HUDEP-2 (cell line): ENCODE measurements around the gene NPM1.

Source experiments
- DNase-seq, 76 experiments: peaks; one replicate each; lab custom pipeline; 2025; ENCODE audit not compliant: unreplicated experiment in 76 of 76; lab: John Stamatoyannopoulos, UW

The NPM1 gene

DNA sequence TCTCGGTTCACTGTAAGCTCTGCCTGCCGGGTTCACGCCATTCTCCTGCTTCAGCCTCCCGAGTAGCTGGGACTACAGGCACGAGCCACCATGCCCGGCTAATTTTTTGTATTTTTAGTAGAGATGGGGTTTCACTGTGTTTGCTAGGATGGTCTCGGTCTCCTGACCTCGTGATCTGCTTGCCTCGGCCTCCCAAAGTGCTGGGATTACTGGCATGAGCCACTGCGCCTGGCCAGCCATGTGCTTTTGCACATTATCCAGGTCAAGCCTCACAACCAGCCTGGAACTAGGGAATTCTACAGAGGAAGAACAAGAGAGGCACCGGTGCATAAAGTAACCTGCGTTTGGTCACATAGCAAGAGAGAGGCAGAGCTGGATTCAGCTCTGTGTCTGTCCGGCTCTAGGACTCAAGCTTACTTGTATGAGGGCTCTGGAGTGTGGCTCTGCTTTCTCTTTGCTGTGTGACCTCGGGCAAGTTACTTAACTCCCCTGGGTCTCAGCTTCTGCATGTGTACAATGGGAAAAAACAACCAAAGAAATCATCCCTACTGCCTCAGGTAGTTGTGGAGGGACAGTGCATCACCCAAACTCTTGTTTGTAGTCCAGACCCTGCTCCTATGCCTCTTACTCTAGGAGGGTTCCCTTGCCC lies 38.1 kb downstream of the NPM1 start:
- DNase-seq = no peak

DNA sequence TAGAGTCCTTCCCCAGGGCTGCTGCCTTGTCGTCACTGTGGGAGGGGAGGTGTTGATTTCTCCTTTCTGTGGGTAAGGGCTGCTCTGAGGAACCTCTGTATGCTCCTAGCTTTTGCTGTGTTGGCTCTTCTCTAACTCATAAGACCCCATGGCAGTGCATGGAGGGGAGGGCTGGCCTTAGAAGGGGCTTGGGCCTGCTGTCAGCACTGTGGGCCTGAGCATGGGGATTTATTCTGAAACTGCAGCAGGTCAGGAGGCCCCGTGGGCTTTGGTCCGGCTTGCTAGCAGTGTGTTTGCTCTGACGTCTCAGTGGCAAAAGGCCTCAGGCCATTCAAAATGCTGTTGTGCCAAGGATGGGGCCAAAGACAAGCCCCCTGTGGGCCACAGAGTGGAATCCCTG lies 38.6 kb downstream of the NPM1 start:
- no peak for DNase-seq

DNA sequence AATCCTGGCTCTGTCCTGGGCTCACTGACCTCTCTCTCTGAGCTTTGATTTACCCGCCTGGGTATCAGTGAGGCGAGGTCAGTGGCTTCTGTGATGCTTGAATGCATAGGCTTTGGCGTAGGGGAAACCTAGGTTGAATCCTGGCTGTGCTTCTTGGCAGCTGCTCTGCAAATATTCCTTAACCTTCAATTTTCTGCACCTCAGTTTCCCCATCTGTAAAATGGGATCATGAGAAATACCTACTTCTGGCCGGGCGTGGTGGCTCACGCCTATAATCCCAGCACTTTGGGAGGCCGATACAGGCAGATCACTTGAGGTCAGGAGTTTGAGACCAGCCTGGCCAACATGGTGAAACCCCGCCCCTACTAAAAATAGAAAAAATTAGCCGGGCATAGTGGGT lies 39.0 kb downstream of the NPM1 start:
- no peak for DNase-seq

DNA sequence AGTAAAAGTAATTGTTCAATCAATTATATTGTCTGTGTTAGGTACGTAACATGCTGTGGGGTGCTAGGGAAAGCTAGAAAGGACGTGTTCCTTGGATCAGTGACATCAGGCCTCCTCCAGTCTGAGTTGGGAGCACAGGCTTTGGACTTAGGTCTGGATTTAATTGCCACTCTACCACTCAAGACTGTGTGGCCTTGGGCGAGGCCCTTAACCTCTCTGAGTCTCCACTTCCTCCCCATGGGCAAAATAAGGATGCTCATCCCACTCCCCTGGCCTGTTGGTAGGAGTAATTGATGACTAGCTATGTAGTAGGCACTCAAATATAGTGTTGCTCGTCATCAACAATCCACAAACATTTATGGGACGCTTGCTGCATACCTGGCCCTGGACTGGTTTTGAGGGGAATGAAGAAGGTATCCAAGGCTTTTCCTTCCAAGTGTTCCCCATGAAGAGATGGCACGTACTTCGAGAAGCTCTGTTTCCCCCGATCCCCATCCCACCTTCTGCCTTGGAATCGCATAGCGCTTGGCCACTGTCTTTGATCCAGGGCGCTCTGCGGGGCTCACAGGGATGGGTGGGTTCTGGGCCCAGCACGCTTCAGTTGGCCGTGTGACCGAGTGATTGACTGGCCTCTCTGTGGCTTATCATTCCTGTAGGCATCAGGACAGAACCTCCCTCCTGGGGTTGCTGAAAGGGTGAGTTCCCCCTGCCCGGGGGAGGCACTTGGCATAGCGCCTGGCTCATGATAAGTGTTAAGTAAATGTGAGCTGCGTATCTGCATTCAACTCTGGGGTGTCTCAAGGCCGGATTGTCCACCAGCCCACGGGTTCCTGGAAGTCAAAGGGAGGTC lies 39.9 kb downstream of the NPM1 start:
- peak in 56 of 76 experiments; percentile 6 to 84 (median 38) for DNase-seq

DNA sequence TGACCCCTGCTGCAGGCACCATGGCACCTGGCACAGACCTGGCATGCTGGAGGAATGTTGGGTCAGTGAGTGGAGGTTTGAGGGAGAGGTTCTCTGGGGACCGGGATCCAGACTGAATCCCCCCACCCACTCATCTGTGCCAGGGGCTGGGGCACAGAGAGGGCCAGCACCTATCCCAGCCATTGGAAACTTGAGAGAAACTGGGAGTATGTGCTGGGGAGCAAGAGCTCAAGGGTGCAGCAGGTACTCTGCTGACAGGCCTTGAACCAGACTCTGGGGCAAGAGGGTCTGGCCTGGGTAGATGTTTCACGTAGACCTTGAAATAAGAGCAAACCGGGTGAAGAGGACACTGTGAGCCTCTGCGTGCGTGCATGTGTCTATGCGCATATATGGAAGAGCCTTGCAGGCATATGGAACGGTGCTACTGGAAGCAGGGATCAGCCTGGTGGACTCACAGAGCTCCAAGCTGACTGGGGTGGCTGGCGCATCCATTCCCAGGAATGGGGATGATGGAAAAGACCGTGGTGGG lies 40.6 kb downstream of the NPM1 start:
- DNase-seq = no peak

DNA sequence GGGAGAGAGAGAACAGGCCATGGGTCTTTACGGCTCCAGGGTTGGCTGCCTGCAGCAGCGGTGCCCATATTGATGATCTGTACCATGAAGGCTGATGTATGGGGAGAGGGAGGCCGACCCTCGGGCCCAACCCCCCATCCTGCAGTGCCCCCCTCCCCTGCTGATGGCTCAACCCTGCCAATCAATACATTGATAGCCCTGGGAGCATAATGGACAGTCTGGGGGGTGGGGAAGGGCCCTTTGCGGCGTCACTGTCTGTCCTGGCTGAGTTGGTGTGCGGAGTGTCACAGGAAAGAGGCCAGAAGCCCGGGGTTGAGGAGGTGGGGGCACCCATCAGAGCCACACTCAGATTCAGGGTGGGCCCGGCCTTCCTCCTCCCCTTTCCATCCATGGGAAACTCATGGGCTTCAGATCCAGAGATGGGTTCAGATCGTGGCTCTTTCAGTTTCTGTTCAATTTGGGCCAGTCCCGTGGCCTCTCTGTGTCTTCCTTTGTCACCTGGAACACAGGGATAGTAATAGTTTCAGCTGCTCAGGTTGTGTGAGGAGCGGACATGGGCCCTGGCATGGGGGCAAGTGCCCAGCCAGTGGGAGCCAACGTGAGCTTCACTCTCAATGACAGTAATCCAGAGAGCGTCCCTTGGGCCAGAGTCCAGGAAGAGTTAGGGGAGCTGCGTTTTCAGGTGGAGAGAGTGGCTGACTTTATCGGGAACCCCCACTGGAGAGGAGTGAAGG lies 41.3 kb downstream of the NPM1 start:
- no peak for DNase-seq

DNA sequence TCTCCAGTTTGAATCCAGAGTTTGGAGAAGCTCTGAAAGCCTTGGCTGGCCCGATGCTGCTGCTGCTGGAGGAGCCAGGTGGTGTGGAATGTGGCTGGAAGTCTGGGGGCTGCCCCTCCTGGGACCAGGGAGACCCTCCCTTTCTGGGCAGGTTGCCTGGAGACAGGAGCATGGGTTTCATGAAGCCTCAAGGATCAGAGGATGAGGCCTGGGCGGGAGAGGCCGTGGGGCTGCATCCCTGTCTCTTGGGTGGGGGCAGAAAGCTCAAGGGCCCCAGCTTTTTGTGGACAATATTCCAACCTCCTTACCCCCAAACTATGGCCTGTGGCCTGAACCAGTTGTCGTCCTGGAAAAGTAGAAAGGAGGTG lies 41.9 kb downstream of the NPM1 start:
- no peak for DNase-seq

DNA sequence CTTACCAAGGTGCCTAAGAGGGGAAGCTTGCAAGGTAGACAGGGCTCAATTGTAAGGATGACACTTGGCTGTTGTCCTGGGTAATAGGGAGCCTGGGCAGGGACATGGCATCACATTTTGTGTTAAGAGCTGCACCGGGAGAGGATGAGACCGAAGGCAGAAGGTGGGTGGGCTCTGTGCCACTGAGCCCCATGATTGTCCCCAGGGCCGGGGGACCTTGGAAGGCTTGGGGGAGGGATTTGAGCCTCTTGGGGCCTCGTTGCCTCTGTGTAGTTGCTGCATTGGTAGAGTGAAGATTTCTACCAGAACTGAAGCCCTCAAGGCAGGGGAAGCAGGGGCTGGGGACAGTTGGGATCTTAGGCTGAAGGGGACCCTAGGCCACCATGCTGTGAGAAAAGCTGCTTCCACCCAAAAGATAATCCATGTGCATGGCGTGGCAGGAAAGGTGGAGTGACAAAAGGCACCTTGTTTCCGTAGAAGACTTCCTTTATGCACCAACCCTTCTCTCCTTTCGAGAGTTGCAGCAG lies 43.7 kb downstream of the NPM1 start:
- DNase-seq = no peak

DNA sequence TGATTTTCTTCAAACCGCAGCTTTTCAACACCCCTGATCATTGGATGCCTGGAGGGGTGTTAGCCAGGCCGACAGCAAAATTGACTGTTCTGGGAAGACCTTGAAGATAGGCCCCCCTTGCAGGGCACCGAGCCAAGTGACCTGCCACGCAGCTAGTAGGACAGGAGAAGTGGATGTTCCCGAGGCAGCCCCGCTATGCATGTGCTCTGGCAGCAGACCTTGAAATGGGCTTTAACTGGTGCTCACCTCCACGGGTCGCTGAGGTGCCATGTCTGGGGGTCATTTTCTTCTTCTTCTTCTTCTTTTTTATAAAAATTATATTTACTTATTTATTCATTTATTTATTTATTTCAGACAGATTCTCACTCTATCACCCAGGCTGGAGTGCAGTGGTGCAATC lies 44.4 kb downstream of the NPM1 start:
- DNase-seq = no peak

DNA sequence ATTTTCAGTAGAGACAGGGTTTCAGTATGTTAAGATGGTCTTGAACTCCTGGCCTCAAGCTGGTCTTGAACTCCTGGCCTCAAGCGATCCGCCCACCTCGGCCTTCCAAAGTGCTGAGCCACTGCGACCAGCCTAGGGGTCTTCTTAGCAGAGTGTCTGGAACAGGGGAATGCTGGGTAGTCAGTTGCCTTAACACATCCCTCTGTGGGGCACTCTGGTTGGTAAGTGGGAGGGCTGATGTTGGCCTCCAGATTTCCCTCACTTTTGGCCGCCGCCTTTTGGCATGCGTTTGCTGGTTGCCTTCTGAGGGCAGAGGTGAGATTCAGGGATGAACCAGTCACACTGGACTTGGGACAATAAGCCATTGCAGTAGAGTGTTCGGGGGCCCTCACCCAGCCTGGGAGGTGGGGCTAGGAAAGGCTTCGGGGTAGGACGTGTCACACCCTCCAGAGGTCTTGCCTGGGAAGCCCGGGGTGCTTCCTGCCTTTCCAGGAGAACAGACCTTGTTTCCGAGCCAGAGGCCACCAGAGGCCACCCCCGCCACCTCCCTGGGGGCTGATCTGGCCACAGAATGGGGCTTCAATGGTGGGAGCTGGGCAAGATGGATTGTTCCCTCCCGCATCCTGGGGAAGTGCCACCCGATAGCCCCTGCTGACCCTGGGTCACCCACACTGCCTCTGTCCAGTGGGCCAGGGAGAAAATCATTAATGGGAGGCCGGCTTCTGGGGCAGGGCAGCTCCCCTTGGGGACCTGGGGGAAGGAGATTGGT lies 45.1 kb downstream of the NPM1 start:
- no peak for DNase-seq

DNA sequence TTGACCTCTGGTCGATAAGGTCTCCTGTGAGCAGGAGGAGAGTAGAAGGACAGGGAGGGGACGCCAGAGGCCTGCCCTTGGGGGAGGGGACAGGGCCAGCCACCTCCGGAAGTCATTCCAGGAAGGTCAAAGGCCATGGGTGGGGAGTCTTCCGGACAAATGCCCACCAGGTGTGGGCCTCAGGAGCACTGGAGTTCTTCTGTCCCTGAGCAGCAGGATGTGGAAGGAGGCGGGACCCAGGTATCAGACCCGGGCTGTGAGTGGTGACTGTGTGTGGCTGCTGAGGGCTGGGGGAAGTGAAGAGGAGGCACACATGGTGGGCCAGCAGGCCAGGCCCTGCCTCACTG lies 45.7 kb downstream of the NPM1 start:
- no peak for DNase-seq

DNA sequence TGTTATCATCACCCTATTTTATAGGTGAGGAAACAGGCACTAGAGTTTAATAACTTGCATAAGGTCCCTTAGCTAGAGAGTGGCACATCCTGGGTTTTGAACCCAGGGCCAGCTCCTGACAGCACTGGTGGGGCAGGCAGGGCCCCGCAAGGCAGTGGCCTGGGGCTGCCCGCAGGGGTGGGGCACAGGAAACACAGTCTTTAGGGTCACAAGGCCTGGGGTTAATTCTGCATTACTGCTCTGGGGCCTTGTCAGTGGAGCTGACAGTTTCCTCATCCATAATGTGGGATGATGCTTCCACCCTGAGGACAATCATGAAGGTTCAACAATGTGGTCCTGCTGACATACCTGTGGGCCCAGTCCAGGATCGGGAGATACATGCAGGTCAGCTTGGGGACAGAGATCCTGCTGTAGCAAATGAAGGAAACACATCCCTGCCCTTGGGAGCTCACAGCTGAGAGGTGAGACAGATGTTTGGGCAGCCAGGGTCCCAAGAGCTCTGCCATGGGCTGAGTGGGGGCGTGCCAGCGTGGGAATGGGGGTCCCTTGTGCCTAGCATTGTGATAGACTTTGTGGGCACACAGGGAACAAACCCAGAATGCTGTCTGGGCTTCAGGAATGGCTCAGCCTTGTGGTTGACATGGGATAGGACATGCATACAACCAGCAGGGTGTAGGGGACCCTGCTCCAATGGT lies 46.5 kb downstream of the NPM1 start:
- no peak for DNase-seq

DNA sequence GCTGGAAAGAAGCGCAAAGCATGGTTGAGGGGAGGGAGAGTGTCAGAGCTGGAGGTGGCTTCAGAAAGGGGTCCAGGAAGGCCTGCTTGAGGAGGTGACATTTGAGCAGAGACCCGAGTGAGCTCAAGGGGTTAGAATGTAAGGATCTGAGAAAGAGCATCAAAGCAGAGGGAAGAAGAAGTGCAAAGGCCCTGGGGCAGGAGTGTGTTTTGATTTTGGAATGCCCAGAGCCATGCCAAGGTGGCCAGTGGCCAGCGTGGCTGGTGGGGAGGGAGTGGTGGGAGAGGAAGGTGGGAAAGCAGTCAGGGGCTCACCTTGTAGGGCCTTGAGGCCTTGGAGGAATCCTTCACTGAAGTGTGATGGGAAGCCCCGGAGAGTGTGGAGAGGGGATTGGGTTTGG lies 47.2 kb downstream of the NPM1 start:
- no peak for DNase-seq

DNA sequence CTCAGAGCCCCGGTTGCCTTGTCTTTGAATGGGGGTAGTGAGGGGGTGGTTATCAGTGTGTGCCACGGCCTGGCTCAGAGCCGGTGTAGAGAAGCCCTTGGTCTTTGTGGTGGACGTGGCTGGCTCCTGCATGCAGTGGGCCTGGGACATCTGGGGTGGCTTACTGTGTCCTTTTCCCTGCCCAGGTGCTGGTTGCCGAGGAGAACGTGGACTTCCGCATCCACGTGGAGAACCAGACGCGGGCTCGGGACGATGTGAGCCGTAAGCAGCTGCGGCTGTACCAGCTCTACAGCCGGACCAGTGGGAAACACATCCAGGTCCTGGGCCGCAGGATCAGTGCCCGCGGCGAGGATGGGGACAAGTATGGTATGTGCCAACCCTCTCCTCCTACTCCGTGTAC lies 48.3 kb downstream of the NPM1 start:
- DNase-seq = no peak

DNA sequence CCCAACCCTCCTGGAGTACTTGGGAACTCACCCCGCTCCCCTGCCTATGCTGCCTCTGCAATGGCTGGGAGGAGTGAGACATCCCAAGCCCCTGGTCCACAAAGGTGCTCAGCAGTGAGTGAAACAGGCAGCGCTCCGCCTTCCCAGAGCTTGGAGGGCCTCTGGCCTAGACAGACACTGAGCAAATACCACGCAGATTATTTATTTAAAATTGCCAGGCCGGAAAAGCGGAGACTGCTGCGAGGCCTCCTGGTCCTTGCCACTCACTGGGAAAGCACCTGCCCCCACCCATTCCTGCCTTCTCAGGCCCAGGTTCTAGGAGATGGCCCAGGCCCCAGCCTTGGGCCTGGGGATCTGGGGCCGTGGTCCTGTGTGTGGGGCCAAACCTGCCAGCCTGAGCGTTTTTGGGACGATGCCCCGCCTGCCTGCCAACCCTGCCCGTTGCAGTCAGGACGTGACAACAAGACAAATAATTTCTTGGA lies 49.2 kb downstream of the NPM1 start:
- DNase-seq = no peak

DNA sequence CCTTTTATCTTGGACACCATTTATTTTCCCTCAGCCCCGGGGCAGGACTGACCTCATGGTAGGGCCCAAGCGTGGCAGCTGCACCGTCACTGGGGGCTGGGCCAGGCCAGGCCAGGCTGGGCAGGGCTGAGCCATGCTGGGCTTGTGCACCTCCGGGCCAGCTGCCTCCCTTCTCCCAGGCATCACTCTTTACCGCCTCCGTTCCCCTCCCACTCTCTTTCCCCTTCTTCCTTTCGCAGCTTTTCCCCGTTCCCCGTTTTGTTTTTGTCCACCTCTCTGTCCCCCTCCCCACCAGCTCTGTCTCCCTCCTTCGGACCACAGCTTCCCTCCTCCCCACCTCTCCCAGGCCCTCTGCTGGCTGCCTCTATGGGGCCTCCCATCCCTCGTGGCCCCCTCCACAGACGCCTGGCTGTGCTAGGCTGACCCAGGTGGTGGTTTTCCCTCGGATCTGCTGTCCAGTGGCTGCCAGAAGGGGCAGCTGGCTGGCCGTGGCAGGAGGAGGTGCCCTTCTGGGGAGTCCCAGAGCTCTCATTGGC lies 49.7 kb downstream of the NPM1 start:
- no peak for DNase-seq

DNA sequence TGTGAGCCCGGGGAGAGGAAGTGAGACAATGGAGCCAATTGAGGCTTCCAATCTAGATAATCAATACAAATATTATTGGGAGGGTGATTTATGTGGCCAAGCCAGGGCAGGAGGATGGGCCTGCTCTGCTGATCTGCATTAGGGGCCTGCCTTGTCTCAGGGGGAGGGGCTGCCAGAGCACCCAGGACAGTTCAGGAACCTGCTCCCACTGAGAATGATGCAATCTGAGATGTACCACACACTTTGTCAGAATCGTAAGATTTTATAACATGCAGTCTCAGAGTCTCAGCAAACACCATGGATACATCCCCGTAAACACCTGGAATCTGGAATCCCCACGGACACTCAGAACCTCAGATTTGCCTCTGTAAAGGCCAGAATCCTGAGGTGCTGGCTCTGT lies 51.1 kb downstream of the NPM1 start:
- no peak for DNase-seq

DNA sequence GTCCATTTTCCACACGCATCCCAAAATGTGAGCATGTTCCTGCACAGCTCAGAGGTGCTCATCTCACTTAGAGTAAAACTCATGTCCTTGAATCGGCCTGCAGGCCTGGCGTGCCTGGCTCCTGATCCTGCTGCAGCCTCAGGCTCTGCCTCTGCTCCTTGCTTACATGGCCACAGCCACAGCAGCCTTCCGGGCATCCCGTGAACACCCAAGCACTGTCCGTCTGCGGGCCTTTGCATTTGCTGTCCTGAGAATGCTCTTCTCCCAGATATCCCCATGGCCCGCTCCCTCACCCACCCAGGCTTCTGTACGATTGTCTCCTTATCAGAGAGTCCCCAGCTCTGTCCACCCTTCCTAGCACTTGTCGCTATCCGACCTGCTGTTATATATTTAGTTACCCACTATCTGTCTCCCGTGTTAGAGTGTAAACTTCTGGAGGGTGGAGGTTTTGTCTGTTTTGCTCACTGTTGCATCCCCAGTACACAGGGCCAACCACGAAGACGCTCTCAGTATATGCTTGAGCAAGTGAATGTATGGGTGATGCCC lies 53.7 kb downstream of the NPM1 start:
- DNase-seq = no peak

DNA sequence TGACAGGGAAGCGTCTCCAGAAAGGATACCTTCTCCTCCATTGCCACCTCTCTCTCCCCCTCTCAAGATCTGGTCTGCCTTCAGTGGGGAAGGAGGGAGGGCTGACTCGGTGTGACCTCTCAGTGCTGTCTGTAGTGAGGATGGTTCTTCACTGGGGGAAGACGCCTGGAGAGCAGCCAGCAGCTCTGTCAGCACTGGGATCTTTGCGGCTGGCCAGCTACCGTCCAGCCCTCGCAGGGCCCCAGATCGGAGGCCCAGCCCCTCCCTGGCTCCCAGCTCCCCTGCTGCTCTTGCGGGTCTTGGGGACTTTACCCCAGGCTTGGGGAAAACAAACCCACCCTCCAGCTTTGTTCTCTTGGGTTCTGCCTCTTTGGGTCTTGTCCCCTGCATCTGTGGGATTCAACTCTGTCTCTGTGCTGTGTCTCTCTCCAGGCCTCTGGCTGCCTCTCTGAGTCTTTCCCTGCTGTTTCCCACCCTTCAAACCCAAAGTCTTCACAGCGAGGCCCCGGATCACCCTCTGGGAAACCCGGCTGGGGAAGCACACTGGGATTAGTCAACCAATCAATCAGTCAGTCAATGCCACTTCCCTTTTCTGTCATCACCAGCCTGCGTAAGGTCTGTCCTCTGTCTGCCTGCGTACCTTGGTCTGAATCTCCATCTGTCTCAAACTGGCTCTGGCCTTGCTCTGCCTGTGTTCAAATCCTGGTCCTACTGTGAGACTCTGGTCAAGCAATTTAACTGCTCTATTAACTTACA lies 54.8 kb downstream of the NPM1 start:
- DNase-seq = no peak
